Measurements from ENCODE around the gene ABI3BP.

The ABI3BP gene

DNA sequence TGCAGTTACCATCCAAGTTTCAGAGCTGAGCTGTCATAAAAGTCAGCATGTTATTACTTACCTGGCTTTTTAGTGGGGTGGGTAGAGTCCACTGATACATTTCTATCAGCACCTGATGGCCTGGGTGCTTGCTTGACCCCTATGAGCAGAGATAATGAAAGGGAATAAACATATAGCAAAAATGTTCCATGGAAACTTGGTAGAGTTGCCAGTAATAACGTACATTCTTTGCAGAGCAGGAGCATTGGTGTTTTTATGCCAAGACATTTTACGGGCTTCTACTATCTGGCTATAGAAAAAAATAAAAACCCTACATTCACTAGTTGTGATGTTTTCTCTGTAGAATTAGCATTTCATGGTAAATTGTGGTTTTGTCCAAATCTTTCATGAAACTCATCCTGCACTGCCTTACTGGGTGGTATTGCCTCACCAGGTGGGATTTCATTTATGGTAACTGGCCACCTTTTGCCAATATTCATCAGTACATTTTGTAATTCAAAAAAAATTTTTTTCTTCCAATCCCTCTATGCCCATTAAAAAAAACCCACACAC, 213.1 kb downstream of the ABI3BP start:
- DNase-seq = no peak

DNA sequence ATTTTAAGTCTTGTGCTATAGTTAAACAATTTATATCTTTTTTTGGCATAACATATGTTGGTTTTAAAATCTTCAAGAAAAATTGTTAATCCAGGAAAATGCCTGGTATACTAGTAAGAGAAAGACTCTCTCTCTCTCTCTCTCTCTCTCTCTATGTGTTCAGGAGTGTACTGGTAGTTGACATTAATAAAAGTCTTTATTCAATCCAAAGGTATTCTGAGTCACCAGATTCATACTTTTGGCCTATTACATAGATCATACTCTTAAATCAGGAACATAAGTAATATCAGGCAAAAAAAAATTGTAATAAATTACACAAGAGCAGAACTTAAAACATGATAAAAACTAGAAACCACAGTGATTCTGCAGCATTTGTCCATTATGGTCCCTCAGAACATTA, 213.7 kb downstream of the ABI3BP start:
- DNase-seq = no peak

DNA sequence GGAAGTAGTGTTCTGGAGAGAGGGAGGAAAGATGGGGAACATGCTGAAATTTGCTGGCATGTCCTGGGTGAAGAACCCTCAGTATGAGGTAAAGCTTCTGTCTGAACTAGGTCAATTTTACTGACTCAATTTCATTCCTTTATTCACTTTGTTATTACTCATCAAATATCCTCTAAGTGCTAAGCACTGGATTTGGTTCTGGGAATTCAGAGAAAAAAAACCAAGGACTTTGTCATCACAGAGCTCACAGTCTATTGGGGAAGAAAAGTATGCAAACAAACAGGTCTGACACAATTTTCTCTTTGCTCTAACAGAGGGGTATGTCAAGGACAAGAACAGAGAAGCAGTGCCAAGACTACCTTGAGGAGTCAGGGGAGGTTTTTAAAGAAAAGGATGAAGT, 215.9 kb downstream of the ABI3BP start:
- DNase-seq = no peak

DNA sequence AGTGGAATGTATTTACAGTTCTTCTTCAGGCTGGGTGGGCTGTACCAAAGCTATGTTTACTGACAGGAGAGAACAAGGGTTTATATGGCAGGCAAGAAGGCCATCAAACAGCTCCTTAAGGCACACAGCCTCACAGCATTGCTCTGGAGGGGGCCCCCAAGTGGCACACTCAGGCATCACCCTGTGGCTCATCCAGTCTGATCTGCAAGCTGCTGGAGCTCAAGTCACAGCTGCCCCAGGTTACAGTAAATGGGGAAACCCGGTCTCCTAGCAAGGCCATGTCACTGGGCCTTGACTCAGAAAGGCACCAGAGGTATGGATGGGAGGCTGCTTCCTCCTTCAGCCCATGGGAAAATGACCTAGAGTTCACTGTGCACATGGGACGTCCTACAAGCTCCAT, 216.5 kb downstream of the ABI3BP start:
- no peak for DNase-seq

DNA sequence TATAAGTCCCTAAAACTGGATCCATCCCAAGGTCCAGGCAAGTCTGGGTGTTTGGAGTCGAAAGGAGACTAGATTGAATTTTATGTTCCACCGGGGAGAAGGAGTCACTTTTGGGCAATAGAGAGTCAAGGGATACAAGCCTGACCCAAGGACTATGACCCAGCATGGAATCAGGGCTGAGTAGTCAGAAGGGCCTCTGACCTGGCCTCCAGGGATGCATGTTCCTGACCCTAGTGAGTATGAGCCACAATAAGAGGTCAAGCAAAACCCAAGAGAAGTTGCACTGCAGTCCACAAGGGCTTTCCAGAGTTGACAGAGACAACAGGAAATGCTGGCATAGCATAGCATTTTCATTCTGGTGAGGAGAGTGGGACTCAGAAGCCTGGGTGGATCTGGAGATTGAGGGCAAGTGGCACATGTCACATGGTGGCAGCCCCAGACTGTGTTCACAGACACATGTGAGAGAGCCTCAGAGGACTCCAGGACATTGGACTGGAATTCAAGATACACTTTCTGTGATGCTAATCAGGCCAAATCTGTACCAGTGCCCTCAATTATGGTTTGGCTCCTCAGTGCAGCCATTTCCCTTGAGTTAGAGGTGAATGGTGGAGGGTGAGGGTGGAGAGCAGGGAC, 217.0 kb downstream of the ABI3BP start:
- DNase-seq = no peak

DNA sequence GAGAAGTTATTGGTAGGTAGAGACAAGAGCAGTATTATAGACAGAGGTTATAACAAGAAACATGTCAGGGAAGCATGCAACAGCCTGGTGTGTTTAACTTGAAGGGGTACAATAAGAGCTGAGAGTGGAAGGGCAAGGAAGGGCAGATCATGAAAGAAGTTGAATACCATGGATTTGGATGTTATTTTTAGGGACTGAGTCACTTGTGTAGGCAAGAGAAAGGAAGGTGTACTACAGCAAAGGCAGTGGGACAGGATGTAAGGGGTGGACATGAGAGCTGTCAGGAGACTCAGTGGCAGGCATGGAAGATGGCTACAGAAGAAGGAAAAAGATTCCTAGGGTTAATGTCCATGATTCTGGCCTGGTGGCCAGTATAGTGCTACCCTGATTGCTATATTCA, 217.6 kb downstream of the ABI3BP start:
- DNase-seq = no peak

DNA sequence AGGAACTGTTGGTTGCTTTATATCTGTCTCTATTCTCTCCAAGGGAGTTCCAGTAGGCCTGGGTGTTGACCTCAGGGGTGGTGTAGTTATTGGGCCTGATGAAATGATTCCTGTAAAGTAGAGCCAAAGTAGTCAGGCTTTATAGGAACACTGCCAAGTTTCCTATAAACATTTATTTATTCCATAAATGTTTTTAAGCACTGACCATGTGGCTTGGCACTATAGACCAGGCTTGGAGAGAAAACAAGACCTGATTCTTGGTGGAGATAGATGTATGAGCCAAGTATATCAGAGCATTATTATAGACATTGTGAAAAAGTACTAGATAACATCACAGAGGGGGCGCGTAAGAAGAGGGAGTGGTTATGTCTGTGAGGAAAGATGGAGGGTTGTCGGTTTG, 218.0 kb downstream of the ABI3BP start:
- no peak for DNase-seq

DNA sequence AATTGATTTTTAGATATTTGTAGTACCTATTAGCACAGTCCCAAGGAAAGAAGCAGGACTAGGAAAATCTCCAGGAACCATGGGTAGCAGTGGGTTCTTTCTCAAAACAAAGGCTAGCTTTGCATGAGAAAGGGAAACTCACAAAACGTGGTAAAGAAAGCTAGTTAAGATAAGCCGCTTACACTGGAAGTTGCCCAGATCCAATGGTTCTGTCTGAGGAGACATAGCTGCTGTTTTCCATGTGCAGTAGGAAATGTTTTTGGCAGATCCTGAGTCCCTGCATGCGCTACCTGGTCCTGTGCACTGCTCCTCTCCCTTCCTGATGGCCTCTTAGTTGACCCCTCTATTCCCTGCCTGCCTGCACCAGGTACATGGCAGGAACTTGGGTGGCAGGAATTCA, 223.5 kb downstream of the ABI3BP start:
- DNase-seq = no peak

DNA sequence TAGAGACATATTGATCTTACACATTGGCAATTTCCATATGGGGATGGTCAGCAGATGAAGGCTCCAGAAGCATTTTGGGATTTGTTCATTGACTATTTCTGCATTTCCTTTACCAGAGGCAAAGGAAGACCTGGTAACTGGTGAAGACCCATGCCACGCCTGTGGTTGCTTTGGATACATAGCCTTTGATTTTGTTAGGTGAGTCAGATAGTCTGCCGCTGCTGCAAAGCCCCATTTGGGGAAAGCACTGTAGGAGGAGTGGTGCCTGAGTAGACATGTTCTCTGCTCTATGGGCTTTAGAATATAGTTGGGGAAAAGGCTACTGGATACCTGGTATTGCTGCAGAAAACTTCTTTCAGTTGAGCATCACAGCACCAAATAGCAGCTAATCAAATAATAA, 227.2 kb downstream of the ABI3BP start:
- no peak for DNase-seq

DNA sequence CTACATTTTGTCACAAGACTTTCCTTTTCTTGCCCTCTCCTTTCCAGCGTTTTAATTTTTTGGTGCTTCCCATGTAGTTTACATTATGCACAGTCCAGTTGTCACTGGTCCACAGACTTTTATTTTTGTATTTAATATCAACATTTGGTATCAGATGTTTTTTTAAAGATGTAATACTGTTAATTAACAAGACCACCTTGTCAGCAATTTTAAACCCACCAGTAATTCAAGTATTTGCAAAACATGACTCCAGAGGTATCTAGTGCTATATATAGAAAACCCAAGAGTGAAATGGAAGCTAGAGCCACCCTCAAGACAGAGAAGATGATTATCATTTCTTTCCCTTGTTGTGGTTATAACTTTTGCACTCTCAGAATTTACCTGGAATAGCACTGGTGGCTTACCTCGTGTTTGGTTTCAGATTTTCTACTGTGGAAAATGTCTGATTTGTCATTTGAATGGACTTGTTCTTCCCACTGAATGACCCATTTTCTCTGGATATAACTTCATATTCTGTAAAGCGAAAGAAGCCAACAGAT, 227.7 kb downstream of the ABI3BP start:
- DNase-seq = no peak

DNA sequence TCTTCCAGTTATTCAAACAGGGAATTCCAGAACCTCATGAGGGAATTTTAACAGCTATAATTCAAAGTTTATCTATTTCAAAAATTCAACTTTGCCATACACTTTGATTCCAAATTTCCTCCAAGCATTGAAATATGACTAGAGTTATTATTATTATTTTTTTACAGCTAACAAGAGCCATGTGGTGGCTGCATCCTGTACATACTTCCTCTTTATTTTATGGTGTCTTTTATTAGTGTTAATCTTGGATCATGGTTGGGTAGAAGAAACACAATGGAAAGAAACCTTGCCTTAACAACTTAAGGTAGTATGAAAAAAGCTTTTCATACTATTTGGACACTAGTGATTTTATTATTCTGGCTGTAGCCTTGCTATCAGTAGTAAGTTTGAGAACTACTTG, 231.3 kb downstream of the ABI3BP start:
- no peak for DNase-seq

DNA sequence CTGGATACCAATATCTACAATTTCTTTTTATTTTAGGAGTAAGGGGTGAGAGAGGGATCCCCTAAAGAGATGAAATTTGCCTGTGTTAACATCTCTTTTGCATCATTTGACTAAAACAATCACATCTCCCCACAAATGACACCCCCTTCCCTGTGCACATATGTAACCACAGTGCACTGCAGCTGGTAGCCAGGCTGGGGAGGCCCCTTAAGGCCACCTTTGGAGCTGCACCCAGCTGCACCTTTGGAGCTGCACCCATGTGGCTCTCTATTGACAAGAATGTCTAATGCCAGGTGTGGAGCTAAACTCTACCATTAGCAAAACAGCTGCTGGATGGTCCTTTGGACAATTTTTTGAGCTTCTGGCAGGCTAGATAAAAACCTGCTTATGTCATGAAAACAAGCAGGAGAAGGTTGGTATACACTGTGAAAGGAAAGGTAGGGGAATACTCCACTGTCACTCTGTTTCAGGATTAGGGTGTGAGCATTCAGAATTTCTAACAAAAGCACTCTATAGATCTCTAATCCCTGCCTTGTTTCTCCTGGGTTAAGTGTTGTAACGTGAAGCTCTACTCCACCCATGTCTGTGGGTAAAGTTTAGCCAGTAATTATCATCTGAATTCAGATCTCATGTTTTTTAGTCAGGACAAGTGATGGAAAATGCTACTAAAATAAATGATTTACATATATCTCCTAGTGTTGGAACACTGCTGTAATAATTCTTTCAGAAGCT, 231.8 kb downstream of the ABI3BP start:
- DNase-seq = no peak

DNA sequence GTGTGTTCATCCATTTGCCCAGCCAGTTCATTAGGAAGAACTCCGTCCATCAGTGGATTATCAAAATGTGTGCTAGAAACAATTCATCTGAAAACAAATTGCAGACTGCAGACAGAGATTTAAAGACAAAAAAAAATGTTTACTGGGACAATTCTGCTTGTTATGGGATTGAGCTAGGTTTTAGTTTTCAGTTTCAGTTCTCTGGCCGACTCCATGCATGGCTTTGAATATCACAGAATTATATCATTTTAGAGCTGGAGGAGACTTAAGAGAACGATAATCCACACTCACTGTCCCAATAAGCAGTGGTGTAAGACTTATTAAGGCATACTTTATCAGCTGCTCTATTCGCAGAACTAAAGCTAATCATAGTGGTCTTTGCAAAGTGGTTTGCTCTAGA, 232.8 kb downstream of the ABI3BP start:
- no peak for DNase-seq

DNA sequence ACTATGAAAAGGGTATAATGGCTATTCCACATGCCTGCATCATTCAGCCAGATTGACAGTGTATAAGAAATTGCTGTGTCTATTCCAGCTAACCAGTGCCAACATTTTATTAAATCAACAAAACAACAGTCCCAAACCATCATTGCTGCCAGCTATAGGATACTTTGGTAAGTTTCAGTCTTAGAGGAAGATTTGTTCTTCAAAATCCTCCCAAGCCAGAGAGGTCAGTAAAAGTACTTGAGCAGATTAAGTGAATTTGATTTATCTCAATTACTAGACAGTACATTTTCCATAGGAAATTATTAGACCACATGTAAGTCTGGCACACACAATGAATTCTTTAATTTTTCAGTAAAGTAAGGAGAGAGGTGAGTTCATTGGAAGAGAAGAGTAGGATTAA, 233.3 kb downstream of the ABI3BP start:
- DNase-seq = no peak

DNA sequence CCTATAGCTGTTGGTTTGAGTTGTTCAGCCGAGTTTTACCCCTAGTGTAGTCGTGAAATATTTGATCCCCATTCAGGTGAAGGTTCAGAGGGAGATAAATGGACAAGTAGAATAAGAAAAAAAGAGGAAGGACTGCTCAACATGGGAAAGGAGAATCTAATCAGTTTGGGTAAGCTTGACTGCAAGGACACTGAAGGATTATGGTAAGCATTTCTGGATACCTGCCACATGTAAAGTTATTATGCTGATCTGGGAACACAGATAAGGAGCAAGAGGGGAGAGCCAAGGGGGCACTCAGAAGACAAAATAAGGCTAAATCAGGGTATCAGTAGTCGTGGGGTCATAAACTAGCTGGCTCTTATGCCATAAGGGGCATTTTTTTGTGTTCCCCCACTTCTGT, 234.1 kb downstream of the ABI3BP start:
- DNase-seq = no peak

DNA sequence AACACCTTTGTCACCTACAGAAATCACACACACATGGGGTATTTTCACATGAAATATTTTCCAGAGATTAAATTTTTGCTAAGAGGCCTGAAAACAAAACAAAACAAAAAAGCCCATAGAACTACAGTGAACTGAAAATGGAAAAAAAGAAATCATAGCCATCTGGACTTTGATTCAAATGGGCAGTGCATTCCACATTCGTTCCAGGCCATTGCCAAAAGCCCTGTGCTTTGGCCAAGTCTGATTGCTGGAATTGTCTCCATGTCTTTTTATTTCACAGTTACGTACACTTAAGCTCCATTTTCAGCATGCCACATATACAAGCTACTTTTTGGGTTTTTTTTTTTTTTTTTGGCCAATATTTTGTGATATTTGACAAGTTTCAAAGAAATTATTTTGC, 236.8 kb downstream of the ABI3BP start:
- DNase-seq = no peak

DNA sequence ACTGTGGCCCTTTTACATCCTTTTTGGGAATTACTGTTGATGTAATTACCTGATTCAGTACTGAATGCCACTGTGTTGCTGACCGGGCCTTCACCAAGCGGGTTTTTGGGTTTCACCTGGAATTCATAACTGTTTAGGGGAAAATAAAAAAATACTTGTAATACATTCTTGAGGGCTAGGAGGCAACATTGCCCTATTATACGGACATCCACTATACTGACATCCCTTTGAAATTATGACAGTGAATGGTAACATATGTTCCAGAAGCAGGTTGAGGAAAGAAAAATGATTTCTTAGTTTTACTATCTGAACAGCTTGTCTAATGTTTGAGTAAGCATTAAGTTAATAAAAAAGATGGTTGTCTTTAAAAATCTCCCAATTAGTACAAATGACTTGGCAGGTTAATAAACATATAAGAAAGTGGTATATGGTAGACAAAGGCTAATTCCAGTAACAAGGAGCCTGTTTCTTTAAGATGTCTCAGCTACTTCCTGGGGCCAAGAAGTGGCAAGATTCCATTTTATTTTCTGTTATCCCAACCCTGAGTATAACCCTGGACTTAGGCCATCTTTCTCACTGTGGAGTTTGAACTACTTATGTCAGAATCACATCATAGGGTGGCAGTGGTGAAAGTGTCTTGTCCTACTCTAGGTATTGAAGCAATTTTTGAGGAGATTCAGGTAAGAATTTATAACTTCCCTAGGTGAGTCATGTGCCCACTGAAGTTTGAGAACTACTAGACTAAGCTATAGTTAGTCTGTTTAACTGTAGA, 238.5 kb downstream of the ABI3BP start:
- DNase-seq = no peak

DNA sequence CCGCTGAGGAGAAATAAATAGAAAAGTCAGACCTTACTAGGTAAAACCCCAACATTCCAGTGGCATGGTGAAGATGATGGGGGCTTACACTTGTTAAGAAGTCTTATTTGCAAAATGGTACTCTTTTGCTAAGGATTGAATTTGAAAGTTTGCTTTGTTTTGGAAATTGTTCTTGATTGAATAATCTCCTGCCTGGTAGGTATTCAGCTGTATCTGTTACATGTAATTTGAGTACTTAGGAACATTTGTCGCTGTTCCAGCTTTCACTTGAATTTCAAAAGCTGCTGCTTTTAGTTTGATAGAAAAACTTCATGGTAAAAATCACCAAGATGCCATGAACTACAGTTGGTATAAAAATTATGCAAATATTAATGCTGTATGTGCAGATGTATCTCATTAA, 239.4 kb downstream of the ABI3BP start:
- no peak for DNase-seq

DNA sequence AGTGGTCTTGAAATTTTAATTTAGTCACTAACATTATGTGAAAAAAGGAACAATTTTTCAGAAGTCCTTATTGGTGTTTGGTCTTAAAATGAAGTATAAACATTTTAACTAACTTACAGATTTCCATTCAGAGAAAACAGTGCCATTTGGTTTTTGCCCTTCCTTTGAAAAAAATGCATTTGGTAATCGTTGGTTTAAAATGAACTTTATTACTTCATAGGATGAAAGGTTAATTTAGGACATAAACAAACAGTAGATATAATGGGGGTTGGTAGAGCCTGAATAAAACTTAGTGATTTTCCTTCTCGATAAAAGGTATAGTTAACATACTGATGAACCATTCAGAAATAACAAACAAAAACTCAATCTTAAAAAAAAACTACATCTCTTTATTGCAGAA, 244.3 kb downstream of the ABI3BP start:
- no peak for DNase-seq

DNA sequence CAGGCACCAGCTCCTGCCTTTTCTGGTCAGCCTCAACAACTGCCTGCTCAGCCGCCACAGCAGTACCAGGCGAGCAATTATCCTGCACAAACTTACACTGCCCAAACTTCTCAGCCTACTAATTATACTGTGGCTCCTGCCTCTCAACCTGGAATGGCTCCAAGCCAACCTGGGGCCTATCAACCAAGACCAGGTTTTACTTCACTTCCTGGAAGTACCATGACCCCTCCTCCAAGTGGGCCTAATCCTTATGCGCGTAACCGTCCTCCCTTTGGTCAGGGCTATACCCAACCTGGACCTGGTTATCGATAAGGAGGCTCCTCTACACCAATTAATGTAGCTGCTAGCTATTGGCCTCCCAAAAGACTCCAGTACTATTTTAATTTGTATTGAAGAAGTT, 245.0 kb downstream of the ABI3BP start:
- no peak for DNase-seq

DNA sequence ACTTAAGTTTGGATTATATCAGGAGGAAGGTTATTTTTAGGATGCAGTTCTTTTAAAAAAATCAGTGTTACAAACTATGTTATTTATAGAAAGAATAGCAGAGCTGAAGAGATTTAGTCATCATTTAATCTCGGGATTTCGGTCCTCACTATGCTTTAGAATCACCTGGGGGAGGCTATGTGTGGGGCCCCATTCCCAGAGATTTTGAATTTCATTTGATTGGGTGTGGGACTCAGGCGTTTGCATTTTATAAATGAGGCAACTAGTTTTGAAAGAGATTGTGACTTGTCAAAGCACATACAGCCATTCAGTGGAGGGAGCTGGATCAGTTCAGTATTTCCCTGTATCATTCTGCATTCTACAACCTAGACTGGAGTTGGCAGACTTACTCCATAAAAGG, 247.1 kb downstream of the ABI3BP start:
- DNase-seq = no peak

DNA sequence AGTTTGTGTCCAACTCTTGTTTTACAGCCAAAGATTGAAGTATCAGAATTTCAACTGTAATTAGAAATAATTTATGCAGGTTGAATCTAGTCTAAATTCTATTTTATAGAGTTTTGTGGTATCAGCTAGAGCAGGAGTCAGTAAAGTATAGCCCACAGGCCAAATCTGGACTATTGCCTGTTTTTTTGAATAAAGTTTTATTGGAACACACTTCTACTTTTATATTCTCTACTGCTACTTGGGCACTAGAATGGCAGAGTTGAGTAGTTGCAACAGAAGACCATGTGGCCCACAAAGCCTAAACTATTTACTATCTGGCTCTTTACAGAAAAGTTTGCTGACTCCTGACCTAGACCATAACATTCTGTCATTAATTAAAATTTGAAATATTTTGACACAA, 247.6 kb downstream of the ABI3BP start:
- DNase-seq = no peak

Data from anterior cingulate cortex (tissue), 58 donors.